Endometrium (tissue), 2 donors: ENCODE measurements around the gene FAM219B.
"Not testable (repeated sequence)": the region's sequence is repeated elsewhere in the genome, so short reads cannot be mapped to it uniquely, and the experiment has no call there.

Source experiments
- FAIRE-seq: peaks from 2 replicates; lab custom pipeline; 2012; peaks lifted over from hg19 to GRCh38; lab: Jason Lieb, UNC
- donor health status: control.
- donor health status: control.

FAM219B gene

GRCh38 chr15:74906450-74907162 is at the start of gene FAM219B:
FAM219B (minus strand) TSS chr15:74906851; CDS start chr15:74906800, 51 bp downstream.
- no peak for FAIRE-seq

DNA sequence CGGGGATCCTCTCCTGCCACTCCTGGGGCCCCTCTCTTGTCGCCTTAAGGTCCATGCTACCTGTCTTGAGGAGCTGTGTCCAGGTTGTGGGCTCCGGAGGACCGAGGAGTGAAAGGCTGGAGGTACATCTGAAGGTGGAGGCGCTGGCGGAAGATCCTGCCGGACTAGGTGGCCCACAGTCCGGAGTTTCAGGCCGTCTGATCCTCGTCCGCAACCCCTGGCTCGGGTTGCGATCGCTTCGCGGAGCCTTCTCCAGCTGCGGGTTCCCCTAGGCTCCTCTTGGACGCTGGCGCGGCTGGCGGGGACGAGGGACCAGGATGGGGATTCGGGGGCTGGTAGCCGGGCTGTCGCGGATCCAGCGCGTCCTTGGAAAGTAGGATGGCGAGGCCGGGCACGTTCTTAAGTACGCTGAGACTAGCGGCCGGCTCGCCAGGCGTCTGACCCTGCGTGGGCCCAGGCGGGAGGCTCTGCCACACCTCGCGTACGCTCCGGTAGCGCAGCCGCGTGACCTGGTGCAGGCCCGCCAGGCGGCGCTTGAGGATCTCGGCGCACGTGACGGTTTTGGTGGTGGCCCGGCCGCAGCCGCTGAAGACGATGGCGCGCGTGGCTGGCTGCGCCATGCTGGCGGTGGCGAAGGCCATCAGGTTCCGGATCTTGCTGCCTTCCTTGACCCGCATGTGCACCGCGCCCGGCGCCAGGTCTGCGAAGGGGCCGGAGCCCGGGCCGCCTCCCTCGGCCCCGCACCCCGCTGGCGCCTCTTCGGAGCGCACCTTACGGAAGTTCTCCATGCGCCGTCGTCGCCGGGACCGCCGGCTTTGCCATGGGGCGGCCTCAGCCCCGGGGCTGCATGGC is 49.4 kb upstream of the FAM219B start:
- FAIRE-seq = no peak

DNA sequence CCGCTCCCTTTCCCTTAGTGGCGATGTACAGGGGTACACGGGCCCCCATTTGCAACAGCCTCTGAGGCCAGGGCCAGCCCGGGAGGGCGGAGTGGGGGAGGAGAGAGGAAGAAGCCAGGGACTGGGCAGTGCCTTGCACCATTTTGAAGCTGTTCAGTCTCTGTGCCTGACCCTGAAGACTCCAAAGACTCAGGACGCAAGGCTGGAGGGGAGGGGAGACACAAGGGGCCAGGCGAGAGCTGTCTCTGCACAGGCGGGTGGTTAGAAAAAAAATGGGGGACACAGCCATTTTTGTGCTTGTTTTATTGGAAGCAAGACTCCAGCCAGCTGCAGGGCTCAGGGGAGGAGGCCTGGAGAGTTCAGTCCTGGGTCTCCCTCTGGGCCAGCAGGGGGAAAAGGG is 48.4 kb upstream of the FAM219B start:
- no peak for FAIRE-seq

- no peak for FAIRE-seq
Observed at GRCh38 chr15:74954515-74954914, 47.9 kb upstream of the FAM219B start.

GRCh38 chr15:74951006-74951405 is 44.4 kb upstream of the FAM219B start:
- FAIRE-seq = no peak

GRCh38 chr15:74950078-74950908 is 43.6 kb upstream of the FAM219B start:
- FAIRE-seq = no peak

DNA sequence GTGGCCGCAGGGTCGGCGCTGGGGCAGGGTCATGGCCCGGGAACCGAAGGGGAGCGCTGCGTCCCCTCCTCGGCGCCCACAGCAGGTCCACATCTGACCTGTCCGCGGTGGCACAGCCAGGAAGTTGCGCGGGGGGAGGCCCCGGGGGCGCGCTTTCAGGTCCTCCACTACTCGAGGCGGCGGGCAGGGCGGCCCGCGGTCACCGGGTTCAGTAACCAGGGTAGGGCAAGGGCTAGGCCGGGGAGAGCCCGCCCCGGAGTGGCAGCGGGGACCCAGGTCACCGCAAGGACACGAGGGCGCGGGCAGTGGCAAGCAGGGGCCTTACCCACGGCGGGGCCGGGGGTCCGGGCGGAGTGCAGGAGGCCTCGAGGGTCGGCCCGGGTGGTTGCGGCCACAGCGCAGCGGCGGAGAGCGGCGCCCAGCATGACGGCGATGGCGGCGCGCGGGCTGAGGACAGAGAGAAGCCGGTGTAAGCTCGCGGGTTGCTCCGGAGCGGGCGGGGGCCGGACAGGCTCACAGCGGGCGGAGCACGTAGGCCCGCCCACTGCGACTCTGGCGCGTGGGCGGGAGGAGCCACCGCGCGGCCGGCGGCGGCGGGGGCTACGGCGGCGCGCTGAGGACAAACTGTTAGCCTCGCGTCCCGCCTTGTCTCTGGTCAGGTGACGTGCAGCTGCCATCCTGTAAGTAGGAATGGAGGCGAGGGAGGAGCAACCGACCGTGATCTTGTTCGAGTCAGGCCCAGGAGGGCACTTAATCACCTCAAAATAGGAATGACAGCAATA is 31.1 kb upstream of the FAM219B start, which contains the start of gene COX5A:
COX5A (minus strand) TSS at position 484 of the 782 bp plus-strand sequence; CDS start at position 425, 59 bp downstream.
- FAIRE-seq = no peak

DNA sequence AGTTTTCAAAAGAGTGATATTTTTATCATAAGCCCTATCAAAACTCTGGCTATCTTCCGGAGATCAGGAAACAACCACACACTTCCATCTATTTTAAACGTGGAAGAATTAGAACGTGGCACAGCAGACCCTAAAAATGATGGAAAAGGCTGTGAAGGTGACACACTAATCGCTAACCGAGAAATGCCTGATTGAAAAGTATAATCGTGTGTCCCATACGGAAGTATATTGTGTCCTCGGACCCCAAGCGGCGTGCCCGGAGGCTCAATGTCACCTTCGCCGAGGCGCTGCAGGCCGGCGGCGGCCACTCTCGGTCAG is 30.6 kb upstream of the FAM219B start:
- FAIRE-seq = no peak

DNA sequence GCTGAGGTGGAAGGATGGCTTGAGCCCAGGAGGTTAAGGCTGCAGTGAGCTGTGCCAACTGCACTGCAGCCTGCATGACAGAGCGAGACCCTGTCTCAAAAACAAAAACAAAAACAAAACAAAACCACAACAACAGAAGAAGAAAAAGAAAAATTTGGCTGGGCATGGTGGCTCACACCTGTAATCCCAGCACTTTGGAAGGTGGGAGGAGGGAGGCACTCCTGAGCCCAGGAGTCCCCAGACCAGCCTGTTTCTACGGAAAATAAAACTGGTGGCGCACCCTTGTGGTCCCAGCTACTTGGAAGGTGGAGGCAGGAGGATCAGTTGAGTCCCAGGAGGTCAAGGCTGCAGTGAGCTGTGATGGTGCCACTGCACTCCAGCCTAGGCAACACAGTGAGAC is 28.5 kb upstream of the FAM219B start:
- not testable (repeated sequence) for FAIRE-seq

DNA sequence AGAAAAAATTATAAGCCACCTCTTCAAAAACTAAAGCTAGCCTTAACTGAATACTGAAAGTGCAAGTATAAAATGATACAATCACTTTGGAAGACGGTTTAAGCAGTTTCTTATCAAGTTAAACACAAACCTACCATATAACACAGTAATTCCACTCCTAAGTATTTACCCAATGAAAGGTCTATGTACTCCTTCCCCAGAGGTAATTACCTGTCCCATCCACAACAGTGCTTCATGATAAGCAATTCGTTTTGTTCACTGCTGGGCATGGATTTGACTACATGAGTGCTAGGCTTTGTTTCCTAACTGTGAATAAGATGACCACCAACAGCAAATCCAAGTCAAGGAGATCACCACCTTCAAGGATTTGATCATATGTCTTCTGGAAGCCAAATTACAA is 26.9 kb upstream of the FAM219B start:
- no peak for FAIRE-seq

DNA sequence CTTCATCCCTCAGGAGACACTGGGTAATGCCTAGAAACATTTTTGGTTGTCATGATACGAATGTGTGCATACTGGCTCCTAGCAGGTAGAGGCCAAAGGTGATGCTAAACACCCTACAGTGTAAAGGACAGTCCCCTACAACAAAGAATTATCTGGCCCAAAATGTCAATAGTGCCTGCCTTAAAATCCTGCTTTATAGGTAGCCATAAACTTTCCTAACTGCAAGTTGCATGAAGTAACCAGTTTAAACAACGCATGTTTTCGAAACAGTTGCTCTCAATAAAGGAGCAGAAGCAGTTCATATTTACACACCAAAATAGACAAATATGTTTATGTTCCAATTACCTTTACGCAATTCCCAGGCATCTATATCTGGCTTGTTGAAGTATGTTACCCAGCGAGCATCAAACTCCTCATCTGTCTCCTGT is 22.1 kb upstream of the FAM219B start:
- FAIRE-seq = no peak

GRCh38 chr15:74924525-74924924 is 17.9 kb upstream of the FAM219B start:
- no peak for FAIRE-seq

DNA sequence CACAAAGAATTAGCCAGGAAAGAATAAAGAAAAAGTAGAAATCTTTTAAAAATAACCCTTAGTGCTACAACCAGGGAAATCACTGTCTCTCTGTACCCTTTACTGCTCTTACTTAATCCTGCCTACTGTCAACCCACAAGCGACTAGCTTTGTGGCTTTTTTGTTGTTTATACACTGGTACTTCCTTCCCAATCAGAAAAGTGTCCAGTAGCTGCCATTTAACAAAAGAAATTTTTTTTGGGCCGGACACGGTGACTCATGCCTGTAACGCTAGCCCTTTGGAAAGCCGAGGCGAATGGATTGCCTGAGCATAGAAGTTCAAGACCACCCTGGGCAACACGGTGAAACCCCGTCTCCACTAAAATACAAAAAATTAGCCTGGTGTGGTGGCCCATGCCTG is 13.8 kb upstream of the FAM219B start:
- no peak for FAIRE-seq

- no peak for FAIRE-seq
Observed at GRCh38 chr15:74917676-74918075, 11.0 kb upstream of the FAM219B start.

- not testable (repeated sequence) for FAIRE-seq
Observed at GRCh38 chr15:74913799-74914198, 7.1 kb upstream of the FAM219B start.

GRCh38 chr15:74913041-74913440 is 6.4 kb upstream of the FAM219B start:
- FAIRE-seq = no peak

GRCh38 chr15:74908635-74909034 is 2.0 kb upstream of the FAM219B start:
- FAIRE-seq = no peak

- FAIRE-seq = no peak
Observed at GRCh38 chr15:74907163-74907870, 666 bp upstream of the FAM219B start.

DNA sequence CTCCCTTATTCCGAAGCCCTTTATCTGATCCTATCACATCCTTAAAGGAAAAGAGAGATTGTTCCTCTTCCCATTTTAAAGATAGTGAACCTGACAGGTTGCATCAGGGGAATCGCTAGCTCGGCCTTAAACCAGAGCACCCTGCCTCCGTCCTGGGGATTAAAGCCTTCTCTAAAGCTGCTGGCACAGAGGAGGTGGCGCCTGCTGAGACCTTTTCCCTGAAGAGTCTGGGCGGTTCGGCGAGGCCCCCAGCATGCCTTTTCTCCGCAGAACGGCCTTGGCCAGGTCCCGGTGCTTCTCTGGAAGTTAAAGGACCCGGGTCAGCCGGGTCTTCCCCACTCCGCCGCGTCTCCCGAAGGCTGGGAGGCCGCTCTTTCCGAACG is 593 bp downstream of the FAM219B start:
- FAIRE-seq = no peak

- no peak for FAIRE-seq
Observed at GRCh38 chr15:74904190-74904805, 2.4 kb downstream of the FAM219B start.

DNA sequence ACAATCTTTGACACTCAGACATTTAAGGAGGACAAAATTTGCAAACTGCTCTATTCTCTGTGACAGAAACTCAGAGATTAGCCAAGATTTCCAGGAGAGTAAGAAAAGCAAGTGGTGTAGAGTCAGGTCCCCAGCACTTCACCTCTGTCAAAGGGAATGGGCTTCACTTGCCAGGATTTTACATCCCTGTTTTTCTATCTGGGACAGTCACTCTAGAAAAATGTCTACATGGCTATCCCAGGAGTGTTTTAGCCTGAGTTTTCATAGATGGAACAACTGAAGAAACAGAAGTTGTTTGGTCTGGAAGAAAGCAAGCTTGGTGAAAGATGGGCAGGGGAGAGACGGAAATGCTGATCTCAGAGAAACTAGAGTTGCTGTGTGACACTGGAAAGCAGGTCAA is 3.0 kb downstream of the FAM219B start:
- no peak for FAIRE-seq
